GM21737 (cell line): ENCODE results near the gene C2orf92.

Source experiments
- ATAC-seq: cut with Tn5 transposase; IDR thresholded peaks from one replicate; pipeline ENCODE4 v1.9.1; 2021; ENCODE audit warnings: mild to moderate bottlenecking, moderate library complexity; ENCODE audit not compliant: unreplicated experiment

C2orf92 gene

GRCh38 chr2:97741251-97741650 lies 71.7 kb downstream of the C2orf92 start:
- ATAC-seq = no peak

GRCh38 chr2:97741686-97742085 lies 72.2 kb downstream of the C2orf92 start:
- ATAC-seq = no peak

GRCh38 chr2:97742381-97742847 lies 72.9 kb downstream of the C2orf92 start:
- ATAC-seq = no peak

GRCh38 chr2:97743913-97744312 lies 74.4 kb downstream of the C2orf92 start:
- no peak for ATAC-seq

GRCh38 chr2:97745474-97746174 lies 76.1 kb downstream of the C2orf92 start:
- no peak for ATAC-seq

GRCh38 chr2:97747285-97747684 lies 77.8 kb downstream of the C2orf92 start:
- no peak for ATAC-seq

GRCh38 chr2:97747716-97748115 lies 78.2 kb downstream of the C2orf92 start:
- ATAC-seq = no peak

- no peak for ATAC-seq
Observed at GRCh38 chr2:97749581-97749980, 80.1 kb downstream of the C2orf92 start.

- ATAC-seq = no peak
Observed at GRCh38 chr2:97750017-97750416, 80.5 kb downstream of the C2orf92 start.

GRCh38 chr2:97751752-97752151 lies 82.2 kb downstream of the C2orf92 start:
- no peak for ATAC-seq
